ENCODE results near the gene WDR4.
A peak's percentile ranks its signal among the peaks of the same experiment; 100 is the strongest.
"Not testable (repeated sequence)": the region's sequence is repeated elsewhere in the genome, so short reads cannot be mapped to it uniquely, and the experiment has no call there.

Gene WDR4

DNA sequence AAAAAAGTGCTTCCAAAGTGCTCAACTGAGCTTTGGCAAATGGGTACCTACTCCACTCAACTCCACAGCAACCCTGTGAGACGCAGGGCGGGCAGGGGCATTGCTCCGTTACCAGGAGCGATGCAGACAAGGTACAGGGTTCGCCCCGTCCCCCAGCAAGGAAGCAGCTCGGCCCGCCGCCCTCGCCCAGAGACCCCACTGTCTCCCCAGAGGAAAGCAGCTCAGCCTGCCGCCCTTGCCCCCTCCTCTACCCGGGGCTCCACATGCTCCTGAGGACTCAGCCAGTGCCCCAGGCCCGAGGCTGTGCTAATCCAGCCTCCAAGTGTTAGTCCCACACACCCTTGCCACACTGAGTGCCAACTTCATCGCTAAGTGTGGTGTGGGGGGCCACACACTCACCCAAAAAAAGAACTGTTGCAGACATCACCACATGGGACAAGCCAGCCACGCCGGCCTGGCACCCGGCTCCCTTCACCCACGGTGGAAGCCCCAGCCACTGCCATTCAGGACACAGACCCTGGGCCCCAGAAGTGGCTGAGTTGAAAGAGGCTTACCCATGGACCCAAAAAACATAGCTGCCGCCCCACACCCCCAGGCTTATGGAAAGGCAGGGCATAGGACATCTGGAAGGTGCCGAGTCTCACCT is 26.3 kb downstream of the WDR4 start:
- no peak for DNase-seq

DNA sequence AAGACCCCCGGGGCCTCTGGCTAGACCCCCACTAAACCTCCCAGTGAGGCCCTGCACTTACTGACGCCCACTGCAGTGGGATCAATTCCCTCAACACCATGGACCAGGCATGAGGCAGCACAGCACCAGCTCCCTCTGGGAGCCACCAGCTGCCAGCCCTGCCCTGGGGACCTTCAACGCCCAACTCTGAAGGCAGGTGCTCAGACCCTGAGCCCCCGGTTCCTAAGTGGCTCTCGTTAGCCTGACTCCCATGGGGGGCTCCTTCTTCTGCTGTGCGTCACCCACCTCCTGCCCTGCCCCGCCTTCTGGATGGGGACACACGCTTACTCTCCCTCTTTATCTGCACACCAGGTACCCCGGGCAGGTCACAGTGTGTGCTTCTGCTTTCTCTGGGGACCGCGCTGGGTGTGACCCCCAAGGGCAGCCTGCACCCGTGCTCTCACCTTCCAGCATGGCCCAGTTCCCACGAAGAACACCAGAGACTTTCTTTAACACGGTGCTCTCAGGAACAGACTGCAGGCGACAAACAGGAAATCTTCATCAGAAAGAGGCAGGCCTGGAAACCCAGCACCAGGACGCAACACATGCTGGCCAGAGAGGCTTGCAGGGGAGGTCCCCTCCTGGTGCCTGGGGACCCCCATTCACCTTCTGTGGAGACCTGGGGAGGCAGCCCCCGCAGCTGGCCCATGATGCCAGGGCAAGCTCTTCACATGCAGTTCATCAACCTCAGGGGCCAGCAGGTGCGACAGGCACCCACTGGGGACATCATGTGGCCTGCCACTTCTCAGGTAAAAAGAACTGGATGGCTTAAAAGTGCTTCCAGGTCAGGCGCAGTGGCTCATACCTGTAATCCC is 27.3 kb downstream of the WDR4 start:
- DNase-seq, result no peak

DNA sequence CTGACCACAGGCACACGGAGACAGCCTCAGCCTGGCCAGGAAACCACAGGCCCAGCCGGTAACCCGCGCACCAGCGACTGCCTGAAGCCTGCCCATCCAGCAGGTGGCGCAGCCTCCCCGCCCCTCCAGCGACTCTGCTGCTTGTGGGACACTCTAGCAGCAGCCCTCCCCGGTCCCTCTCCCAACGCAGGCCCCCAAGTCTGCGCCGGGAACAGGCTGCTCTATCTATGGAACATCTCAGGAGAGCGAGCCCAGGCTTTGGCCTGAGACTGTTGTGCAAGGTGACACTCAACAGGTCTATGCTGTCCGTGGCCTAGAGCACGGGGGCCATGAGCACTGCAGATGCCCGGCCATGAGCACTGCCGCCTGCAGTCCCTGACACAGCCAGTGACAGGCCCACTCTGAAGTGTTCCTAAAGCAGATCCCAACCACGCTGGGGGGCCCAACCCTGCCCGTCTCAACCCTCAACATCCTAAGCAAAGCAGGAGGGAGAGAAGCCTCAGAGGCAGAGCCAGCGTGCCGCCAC is 28.4 kb downstream of the WDR4 start:
- DNase-seq, result peak; percentile 17

DNA sequence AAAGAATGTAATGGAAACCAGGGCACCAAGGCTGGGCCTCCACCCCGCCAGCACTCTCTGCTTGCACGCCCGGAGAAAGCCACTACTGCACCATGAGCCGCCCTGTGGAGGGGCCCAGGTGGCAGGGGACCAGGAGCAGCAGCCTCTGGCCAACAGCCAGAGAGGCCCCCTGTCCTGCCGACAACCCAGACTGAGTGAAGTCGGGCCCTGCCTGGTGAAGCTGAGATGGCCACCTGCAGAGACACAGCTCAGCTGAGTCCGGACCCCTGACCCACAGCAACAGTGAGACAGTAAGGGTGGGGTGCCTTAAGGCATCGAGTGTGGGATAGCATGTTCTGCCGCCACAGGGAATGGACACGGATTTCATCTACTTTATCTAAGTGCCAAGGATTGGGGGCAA is 28.9 kb downstream of the WDR4 start:
- DNase-seq, result no peak

DNA sequence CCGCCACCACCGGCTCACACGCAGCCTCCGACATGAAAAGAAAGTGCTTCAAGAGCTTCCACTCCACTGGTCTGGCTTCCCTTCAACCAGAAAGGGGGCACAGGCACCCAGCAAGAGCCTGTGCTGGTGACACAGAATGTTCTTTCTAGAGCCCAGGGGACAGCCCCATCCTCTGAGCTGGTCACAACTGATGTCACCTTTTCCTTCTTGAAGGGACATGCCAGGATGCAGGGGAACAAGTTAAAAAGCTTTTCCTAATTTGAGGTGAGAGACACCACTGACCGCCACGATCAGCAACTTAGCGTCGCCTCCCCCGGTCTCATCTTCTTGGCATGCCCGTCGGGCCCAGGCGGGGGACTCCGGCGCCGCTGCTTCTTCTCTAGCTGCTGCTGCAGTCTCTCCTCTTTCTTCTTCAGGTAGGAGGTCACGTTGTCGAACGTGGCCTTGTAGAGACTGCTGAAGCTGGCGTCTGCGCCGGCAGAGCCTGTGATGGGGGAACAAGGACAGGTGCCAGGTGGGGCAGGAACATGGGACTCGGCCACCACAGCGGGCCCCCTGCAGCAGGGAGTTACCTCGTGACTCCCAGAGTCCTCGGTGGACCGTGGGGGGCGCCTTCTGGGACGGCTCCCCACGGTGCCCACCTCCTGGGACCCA is 29.5 kb downstream of the WDR4 start:
- DNase-seq, result no peak

DNA sequence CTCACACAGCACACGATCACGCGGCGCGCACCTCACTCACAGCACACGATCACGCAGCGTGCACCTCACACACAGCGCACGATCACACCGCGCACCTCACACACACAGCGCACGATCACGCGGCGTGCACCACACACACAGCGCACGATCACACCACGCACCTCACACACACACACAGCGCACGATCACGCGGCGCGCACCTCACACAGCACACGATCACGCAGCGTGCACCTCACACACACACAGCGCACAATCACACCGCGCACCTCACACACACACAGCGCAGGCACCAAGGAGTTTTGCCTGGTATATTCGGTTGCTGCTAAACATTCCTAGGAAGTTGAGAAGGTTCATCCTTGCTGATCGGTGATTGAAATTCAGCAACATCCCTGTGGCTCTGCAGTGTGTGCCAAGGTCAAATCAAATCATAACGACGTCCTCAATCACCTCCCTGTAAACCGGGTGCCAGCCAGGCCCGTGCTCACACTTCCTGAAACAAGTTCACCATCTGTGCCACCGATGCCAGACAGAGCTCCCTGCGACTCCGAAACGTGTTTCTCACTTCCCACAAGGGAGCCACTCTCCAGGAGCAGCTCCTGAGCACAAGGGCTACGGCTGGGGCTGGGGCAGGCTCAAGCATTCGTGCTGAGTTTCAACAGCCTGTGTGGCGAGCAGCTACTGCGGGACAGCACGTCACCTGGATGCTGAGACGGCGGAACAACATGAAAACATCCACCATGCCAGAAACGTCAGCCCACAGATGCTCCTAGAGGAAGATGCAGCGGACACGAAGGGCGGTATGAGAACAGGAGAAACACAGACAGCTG is 30.2 kb downstream of the WDR4 start:
- DNase-seq, result no peak

DNA sequence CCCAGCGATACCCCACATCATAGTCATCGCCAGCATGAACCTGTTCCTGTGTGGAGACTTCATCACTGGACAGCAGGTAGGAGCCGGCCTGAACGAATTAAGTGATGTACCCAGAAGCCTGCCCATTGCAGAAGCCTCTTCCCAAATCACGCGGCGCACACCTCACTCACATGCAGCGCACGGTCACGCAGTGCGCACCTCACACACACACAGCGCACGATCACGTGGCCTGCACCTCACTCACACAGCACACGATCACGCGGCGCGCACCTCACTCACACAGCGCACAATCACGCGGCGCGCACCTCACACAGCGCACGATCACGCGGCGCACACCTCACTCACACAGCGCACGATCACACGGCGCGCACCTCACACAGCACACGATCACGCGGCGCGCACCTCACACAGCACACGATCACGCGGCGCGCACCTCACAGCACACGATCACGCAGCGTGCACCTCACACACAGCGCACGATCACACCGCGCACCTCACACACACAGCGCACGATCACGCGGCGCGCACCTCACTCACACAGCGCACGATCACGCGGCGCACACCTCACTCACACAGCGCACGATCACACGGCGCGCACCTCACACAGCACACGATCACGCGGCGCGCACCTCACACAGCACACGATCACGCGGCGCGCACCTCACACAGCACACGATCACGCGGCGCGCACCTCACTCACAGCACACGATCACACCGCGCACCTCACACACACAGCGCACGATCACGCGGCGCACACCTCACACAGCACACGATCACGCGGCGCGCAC is 31.0 kb downstream of the WDR4 start:
- DNase-seq, result not testable (repeated sequence)

DNA sequence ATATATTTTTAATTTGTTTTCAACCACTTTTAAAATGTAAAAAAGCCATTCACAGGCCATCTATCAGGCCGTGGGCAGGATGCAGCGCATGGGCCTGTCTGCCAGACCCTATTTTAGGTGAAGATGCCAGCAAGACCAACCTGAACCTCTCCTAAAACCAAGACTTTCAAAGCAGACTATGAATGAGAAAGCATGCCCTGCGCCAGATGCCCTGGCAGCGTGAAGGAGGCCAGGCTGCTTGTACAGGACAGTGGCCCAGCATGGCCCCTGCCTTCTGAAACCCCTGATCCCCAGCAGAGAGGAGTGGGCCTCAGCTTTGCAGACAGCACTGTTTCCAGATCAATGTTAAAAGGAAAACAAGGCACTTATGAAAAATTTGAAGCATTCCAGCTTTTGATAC is 31.6 kb downstream of the WDR4 start:
- DNase-seq, result no peak

DNA sequence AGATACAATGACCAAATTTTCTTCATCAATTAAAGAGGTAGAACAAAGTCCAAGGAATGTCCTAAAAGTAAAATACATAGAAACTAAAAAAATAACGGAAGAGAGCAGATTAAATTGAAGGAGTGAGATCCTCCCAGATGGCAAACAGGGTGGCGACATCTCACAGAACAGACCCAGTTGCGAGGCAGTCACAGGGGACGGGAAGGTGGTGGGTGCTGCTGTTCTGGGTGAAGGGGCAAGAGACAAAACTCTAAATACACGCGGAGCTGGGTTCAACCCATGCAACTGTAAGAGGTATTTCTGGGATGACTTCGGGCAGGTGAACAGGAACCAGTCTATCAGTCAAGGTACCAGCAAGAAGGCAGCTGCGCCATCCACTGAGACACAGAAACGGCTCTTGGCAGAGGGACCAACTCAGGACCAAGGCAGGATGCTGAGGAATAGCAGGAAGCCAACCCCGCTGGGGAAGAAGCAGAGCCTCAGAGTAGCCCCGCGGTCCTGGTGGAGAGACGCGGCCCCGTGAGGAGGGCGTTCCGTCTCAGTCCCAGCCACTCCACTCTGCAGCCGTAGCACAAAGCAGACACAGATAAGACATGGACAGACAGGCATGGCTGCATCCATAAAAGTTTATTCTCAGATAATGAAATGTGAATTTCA is 32.2 kb downstream of the WDR4 start:
- no peak for DNase-seq

DNA sequence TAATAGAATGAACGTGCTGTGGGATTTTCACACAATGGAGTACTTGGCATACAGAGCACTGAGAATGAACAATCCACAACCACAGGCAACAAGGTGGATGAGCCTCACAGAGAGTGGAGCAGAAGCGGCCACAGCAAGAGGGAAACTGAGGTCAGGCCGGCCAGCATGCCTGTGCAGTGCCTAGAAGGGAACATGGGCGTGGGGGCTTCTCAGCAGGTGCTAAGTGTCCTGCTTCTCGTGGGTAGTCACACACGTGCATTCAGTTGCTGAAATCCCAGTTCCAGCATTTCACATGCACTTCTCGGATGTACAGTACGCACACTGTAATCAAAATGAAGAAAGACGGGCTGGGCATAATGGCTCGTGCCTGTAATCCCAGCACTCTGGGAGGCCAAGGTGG is 33.1 kb downstream of the WDR4 start:
- DNase-seq, result no peak

DNA sequence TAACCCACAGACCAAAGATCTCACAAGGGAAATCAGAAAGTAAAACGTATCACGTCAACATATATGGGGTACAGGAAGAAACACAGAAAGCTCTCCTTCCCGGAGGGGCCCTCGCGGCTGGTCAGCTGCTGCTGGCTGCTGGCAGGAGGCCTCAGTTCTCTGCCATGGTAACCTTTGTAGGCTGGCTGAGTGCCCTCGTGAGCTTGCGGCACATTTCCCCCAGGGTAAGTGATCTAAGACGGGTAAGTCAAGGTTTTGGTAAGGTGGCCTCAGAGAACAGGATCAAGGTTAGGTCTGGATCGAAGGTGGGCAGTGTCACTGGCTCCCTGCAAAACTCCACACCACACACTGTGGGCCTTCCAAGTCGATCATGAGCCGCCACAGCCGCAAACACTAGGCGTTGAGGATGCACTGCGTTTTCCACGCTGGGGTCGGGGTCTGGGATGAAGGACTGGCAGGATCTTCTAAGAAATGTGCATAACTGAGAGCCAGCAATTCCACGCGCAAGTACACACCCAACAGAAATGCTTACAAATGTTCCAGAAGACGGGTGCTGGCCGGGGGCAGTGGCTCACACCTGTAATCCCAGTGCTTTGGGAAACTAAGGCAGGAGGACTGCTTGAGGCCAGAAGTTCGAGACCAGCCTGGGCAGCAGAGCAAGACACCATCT is 33.9 kb downstream of the WDR4 start:
- DNase-seq, result no peak

DNA sequence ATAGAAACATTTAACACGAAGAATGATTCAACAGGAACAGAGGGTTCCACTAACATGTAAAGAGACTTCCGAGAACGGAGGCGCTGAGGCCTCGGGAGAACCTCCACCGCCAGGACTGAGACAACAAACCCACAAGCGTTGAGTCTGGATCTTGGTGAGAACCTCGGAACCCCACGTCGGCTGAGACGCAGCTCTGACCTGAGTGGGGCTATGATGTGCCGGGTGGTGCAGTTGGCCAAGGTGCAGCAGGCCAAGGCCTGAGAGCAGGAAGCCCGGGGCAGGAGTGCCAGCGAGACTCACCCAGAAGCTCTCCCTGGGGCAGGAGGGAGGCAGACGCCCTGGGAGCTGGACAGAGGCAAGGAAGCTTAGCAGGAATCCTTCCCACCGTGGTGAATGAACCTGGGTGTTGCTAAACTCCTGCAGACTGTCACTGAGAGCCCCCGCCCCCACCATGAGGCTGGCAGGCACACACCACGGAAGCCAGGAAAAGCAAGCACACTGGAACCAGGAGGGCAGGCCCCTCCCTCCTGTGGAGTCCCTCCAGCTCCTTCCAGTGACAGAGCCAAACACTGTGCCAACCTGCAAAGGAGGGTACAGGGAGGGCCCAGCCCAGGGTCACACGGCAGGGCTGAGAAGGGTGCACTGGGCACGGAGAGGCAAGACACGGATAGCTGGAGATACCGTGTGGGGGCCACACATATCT is 34.8 kb downstream of the WDR4 start:
- DNase-seq, result no peak

DNA sequence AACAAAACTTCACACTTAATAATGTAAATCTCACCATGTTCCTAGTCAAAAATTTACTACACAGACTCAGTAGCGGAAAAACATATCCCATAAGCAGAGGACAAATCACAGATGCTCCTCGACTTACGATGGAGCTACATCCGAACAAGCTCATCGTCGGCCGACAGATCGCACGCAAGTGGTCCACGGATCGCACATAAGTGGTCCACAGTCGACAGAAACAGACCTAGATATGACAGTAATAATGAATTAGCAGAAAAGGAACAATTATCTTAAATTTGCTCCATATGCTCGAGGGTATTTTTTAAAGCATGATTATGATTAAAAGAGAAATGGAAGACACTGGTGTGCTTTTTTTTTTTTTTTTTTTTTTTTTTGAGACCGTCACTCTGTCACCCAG is 36.3 kb downstream of the WDR4 start:
- DNase-seq, result no peak

DNA sequence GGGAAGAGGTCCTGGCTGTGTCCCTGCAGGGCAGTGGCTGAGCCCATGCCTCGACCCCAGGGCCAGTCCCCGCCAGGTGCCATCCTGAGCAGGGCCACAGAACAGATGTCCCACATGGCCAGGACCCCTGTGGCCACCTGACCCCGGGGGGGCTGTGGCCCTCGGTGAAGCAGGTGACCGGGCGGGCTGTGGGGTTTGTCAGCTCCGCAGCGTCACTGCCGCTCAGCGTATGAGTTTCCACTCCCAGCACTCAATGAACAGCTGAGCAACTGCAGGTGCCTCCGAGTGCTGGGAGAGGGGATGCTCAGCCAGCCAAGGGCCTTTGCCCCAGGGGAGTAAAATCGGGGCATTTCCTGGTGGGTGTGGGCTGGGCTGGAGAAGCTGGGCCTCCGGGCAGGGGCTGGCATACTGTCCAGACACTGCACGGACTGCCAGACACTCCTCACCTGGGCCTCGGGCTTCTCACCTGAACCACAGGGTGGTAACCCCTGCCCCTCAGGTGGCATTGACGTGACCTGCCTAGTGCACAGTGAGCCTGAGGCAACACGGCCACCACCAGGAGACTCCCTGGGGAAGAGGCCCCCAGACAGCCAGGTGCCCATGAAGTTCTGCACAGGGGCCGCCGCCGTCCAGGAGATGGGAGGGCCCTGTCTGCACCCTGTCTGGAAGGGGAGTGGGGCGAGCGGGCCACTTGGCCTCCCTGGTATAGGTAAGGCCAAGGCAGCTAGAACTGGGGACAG is 37.3 kb downstream of the WDR4 start:
- not testable (repeated sequence) for DNase-seq

DNA sequence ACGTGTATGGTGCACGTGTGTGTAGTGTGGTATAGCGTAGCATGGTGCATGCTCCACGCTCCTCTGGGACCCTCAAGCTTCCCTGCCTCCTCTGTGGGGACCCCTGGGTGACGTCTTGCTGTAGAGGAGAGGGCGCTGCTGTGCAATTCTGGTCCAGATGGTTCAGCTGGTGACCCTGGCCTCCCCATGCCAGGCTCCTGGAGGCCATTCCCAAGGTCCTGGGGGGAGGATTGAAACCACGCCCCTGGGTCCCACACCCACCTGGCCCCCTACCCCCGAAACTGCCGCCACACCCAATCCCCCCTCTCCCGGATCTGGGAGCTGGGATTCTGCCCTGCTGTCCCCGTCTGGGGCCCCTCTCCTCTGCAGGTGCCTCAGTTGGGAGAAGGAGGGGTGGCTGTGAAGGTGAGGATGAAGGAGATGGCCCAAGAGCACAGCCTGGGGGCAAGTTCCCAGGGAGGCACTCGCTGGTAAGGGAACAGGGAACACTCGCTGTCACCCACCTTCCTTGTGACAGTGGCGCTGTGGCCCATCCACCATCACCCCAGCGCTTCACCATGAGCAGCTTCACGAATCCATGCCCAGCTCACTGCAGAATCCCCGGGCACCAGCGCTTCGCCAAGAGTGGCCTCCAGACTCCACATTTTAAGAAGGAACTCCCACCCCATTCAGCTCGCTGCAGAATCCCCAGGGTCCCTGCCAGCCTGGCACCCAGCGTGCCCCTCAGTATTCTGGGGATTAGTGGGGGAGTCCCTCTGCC is 38.0 kb downstream of the WDR4 start:
- no peak for DNase-seq

DNA sequence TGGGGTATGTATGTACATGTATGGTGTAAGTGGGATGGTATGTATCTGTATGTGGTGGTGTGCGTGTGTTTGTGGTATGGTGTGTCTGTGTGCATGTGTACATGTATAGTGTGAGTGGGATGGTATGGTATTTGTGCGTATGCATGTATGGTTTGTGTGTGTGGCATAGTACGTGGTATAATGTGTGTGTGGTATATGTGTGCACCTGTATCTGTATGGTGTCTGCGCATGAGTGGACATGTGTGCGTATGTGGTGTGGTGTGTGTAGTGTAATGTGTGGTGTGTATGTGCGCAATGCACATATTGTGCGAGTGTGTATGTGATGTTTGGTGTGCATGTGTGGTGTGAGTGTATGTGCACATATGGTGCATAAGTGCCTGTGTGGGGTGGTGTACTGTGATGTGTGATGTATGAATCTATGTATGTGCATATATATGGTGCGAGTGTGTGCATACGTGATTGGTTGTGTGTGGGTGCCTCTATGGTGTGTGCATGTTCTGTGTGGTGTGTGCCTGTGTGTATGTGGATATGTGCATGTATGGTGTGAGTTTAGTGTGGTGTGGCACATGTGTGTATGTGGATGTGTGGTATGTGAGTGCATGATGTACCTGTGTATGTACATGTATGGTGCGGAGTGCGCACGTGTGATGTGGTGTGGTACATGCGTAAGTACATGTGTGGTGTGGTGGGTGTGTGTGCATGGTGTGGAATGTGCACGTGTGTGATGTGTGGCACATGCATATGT is 38.8 kb downstream of the WDR4 start:
- no peak for DNase-seq

Data from fibroblast of skin of scalp (primary cell).